GM18867 (cell line): Measurements from ENCODE around the gene CYP11A1.

Experiments used
- ATAC-seq: cut with Tn5 transposase; IDR thresholded peaks from one replicate; pipeline ENCODE4 v1.9.1; 2021; ENCODE audit warnings: mild to moderate bottlenecking, moderate library complexity; ENCODE audit not compliant: unreplicated experiment

The CYP11A1 gene

DNA sequence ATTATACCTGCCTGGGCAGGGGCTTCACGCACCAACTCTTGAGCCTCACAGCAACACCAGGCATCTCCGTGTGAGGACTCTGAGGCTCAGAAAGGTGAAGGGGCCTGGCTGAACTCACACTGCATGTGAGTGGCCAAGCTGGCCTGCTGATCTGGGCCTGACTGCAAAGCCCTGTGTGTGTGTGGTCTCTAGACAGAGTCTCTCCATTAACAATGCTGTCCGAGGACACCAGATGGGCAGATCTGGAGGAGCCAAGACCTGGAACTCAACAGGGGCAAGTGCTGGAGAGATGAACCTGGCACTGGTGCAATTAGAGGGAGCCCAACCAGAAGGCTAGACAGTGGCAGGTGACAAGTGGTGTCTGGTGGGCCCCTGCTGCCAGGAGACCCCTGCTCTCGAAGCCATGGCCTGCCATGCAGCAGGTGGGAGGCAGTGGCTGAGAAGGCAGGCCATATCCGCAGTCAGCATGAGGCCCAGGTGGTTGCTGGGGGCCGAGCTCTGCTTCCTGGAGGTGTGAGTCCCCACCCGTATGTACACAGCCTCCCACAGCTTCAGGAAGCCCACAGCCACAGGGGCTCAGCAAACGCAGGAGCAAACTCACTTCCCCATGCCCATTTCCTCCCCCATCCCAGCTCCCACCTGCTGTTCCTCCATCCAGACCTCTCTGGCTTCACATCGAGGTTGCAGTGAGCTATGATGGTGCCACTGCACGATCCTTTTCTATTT lies 39.0 kb downstream of the CYP11A1 start:
- no peak for ATAC-seq

DNA sequence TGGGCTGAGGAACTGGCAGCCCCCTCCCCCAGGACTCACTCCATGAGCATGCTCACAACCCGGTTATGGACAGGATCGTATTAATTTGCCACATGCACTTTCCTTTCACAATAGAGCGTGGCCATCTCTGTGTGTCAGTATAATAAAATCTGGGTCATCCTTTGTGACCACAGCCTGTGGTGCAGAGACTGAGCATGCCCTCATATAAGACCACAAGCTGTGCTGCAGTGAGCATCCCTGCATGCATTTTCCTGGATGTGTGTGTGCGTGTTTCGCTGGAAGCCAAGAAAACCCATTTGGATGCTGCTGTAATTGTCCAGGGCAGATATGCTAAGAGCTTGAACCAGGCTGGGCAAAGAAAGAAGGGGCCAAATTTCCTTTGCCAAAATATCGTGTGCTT lies 39.7 kb downstream of the CYP11A1 start:
- no peak for ATAC-seq

DNA sequence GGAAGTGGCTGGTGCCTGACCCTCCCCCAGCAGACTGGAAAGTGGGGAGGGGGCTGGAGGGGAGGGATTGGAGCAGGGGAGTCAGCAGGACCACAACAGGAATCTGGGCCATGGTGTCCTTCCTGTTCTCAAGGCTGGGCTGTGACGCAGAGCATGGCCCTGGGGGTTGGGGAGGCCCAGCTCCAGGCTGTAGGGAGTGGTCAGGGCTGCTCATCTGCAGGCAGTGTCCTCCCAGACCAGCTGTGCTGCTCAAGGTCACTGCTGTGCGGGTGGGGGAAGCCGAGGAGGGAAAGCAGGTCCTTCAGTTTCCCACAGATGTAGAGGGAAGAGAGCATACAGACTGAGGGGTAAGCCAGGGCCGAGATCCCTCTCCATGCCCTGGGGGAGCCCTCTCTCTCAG lies 40.7 kb downstream of the CYP11A1 start:
- ATAC-seq: no peak

DNA sequence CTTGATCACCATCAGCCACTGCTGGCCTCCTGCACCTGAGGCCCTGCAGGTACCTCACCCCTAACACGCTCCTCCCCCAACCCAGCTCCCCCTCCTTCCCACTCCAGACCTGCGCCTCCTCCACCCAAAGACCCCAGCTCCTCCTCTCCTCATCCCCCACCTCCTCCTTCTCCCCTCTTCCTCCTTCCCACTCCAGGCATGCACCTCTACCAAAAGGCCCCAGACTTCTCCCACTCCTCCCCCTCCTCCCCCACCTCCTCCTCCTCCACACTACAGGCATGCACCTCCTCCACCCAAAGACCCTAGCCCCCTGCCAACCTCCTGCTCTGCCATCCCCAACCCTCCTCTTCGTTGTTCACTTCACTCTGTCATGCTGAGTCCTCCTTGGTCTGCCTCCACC lies 42.7 kb downstream of the CYP11A1 start:
- no peak for ATAC-seq

DNA sequence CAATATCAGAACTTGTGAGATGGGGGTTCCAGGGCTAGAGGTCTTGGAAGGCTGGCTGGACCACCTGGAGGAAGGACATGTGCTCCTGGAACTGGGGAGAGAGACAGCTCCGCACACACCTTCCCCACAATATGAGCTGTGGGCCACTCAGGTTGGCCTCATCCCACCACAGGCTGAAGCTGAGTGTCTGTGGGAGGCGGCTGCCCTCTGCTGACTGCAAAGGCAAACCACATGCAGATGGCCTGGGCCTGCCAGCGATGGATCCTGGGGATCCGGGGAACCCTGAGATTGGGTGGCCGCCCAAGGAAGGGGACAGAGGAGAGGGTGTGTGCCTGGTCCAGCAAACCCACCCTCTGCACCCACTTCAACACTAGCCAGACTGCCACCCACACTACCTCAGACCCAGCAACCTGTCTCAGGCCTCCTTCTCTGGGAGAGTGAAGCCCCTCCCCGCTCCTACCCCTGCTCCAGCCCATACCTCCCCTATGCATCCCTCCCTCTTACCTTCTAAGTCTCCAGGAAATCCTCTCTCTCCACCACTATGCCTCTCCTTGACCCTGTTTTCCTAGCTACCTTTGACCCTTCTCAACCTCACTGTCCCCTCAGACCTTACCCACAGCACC lies 44.8 kb downstream of the CYP11A1 start:
- peak; percentile 47 for ATAC-seq

DNA sequence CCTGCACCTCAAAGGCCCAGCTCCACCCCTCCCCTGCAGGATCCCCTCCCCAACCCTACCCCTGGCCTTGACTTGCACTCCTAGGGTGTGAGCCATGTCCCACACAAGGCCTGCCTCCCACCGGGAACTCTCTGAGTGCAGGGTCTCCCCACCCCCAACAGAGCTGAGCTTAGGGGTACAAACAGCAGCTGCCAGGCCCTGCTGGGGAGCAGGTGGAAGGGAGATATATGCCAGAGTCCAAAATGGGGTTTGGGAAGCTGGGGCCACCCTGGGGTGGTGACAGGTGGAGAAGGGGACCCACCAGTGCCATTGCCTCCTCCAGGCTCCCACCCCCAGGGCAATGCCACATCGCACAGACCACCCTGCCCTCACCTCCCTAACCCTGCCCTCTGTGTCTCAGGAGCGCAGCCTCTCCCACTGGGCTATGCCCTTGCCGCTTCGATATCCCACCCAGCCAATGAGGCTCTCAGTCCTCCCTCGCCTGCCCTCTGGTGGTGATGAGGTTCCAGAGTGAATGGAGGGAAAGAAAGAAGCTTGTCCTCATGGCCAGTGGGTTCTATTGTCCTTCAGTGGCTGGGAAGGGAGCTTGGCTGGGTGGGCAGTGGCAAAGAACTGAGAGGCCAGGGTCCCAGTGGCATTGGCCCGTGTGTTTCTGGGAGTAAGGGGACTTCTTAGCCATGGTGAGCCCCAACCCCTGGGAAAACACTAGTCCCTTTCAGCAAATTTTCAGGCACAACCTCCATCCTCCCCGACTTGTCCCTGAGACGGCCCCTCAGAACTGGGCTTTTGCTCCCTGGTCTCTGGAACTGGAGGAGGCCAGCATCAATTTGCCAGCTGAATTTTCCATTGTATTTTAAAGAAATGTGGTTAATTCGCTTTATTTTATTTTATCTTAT lies 46.8 kb downstream of the CYP11A1 start:
- no peak for ATAC-seq

DNA sequence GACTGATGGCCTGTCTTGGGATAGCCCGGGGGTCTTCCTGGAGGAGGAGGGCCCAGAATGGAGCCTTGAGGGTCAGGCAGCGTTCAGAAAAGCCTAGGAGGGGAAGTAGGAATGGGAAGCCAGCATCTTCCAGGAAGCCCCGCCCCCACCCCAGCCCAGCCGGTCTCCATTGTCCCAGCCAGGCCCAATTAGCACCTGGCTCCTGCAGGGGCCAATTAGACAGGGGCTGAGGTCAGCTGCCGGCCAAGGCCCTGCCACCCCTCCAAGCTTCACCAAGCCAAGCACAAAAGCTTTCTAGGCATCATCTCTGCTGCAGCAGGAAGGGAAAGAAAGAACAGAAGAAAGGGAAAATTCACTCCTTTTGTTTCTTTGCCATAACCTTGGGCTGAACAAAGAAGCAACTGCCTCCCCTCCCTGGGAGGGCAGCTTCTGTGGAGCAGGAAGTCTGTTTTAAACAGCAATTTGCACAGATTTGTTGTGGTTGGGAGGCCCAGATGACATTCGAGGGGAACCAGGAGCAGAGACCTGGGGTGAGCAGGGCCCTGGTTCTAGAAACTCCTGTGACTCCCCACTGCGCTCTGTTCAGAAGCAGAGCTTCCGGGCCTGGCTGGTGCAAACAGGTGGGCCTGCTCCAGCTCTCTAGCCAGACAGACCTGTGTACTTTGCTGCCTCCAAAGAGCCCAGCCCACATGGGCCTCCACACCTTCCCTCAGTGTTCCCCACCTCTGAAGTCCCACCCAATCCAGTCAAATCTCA lies 47.7 kb downstream of the CYP11A1 start:
- no peak for ATAC-seq

DNA sequence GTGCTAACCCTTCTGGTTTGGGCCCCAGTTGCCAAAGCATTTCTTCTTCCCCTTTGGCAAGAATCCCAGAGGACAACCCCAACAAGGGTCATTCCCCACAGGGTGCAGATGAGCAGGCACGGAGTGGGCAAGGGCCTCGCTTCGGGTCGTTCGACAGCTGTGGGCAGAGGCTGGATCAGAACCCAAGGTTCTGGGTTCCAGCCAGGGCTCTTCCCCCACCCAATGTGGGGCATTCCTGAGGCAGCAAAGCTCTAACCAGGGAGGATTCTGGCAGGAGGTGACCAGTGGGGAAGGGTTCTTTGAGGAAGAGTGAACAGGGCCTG lies 48.3 kb downstream of the CYP11A1 start:
- ATAC-seq: no peak

DNA sequence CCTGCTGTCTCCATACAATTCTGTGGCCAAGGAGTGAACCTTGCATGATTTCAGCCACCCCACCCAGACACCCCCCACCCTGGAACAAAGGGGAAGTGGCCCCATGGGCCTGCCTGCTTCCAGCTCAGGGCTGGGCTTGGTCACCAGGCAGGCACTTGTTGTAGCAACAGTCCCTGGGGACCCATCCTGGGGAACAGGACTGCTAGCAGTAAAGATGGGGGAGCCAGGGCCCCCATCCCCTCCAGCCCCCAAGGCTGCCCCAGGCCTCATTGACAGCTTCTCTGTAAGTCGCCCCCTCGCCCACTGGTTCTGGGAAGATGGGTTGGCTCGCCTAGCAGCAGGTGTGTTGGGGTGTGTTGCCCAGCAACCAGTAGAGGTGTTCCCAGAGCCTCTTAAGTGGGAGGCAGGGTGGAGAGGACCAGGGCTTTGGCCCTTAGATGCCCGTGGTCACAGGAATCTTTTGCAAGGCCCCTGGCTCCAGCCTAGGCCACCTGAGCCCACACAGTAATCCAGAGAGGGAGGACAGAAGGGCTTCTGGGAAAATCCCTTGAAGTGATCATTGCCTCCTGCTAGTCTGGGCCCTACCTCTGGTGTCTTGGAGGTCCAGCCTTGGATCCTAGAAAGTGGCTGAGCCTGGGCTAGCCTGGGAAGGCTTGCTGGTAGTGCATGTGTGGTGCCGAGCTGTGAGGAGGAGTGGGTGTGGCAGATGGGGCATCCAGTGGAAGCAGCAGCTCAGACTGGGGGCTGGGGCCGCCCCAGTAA lies 48.9 kb downstream of the CYP11A1 start:
- ATAC-seq: no peak

DNA sequence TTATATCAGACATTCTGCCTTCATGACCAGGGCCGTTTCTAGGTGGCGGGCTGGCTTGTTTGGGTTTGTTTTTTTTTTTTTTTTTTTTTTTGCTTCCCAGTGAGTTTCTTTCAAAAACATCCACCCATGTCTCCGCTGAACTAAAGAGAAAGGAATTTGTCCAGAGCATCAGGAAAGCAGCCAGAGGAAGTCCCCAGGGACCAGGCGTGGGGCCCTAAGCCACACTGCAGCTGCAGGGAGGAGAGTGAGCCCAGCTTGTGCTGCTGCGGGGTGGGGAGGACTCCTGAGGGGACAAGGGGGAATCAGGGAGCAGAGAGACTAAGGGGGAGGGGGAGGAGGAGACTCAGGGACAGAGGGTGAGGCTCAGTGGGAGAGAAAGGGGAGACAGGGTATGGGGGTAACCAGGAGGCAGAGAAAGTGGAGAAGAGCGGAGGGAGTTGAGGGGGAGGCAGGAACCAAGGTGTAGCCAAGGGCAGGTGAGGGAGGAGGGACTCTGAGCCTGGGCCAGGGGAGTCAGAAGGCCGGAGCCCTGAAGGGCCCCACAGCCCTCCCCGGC lies 49.5 kb downstream of the CYP11A1 start:
- no peak for ATAC-seq

DNA sequence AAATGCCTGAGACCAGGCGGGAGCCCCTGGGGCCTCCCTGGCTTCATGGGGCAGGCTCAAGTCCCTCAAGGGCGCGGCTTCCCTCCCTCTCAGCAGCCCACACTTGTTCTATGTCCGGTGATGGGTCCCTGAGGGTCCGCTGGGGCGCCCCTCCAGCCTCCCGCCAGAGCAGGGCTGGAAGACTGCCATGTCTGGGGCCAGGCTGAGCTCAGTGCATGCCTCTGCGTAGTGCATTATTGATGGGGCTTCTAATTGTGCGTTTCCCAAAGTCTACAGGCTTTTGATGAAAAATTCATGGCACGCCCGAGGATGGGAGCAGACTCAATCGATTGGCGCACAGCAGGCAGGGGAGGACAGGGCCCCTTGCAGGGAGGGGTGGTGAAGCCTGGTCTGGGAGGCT lies 51.3 kb downstream of the CYP11A1 start:
- ATAC-seq: no peak

DNA sequence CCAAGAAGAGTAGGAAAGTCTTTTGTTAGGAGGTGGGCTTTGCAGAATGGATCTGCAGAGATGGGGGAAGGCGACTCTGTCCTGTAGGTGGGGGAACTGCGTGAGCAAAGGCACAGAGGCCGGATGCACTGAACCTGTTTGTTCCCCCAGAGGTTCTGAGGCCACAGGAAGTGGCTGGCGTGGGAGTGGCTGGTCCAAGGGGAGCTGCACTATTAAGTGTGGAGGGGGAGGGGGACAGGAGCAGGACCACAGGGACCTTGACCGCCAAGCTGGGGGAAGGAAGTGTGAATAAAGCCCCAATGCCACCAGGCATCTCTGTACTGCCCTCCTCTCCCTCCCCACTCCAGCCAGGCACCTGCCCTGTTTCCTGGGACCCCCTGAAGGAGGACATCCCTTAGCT lies 51.8 kb downstream of the CYP11A1 start:
- ATAC-seq: no peak

DNA sequence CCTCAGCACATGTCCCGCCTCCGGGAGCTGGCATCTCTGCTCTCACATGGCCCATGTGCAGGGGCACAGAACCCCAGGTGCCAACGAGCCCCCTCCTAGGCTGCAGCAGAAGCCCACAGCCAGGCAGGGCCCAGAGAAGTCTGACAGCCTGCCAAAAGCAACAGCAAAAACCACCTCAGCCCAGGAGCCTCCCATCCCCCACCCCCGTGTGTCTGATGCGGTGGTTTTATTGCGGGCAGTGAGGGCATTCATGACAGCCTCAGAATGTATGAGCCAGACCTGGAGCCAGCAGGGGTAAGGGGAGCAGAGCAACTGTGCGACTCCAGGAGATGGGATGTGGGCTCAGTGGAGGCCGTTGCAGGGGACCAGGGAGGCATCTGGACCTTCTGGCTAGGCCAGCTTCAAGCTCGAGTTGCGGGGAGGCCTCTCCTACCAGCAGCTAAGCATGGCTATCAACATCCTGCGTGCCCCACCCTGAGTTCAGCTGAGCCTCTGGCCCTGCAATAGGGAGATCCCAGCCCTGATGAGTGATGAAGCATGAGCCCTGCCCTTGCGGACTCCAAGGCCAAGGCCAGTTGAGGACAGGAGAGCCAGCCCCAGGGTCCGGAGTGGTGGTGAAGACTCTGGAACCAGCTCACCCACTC lies 52.5 kb downstream of the CYP11A1 start:
- no peak for ATAC-seq

DNA sequence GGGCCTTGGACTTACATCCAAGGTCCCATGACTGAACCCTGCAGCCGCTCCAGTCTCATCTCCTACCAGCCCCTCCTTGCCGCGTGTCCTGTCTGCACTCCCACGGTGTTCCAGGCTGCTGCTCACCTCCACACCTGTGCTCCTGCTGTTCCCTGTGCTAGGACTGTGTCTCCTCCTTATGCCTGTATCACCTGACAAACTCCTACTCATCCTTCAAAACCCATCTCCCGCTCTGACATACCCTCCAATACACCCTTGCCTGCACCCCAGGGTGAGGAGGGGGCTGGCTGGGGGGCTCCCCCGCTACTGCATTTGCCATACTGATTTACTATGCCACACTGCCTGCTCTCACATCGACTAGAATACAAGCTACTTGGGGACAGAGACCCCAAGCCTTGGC lies 53.6 kb downstream of the CYP11A1 start:
- ATAC-seq: no peak

DNA sequence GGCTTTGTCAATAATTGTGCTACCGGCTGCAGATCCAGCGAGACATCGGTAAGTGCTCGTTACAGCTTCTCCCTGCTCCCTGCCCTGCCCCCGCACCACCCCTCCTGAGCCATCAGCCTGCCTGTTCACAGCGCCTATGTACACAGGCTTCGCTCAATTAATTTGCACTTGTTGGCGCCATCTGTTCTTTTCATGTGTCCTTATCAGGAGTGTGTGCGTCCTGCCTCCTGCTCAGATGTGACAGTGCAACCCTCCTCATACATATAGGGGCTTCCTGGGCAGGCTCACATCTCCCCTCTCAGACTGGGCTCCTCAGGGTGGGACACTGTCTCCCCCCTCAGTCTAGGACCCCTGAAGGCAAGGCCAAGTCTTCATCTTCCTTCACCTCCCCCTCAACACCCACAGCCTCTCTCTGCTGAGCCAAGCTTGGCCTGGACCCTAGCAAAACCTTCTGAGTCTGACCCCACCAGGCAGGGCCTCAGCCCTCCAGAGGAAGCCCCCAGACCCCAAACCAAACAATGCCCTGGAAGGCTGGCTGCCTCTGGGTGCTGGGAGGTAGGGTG lies 54.9 kb downstream of the CYP11A1 start:
- no peak for ATAC-seq

DNA sequence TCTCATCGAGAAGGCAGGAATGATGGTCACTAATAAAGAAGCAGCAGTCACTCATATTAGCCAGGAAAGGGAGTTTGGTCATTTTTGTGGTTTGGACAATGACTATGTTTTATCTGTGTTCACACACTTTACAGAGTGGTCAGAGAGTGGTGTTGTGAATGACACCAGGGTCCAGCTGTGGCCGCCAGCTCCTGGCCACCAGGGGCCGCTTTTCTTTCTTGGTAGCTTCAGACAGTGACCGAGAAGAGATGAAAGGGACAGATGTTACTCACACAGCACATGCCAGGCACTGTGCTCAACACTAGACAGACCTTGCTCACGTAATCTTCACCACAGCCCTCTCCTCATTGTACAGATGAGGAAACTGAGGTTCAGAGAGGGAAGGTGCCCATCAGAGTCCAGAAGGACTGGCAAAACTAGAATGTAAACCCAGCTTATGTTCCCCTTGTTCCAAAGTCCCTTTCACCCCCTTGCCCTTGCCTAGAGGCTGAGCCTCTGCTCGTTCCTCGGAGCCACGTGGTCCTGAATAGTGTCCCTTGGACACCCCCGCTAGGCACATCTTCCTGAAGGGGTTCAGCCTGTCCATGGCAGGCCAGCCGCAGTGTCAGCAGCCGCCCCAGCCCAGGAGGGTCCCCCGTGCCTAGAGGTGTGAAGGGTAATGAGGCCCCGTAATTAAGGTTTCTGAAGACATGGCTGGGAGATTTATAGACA lies 55.6 kb downstream of the CYP11A1 start:
- ATAC-seq: no peak

DNA sequence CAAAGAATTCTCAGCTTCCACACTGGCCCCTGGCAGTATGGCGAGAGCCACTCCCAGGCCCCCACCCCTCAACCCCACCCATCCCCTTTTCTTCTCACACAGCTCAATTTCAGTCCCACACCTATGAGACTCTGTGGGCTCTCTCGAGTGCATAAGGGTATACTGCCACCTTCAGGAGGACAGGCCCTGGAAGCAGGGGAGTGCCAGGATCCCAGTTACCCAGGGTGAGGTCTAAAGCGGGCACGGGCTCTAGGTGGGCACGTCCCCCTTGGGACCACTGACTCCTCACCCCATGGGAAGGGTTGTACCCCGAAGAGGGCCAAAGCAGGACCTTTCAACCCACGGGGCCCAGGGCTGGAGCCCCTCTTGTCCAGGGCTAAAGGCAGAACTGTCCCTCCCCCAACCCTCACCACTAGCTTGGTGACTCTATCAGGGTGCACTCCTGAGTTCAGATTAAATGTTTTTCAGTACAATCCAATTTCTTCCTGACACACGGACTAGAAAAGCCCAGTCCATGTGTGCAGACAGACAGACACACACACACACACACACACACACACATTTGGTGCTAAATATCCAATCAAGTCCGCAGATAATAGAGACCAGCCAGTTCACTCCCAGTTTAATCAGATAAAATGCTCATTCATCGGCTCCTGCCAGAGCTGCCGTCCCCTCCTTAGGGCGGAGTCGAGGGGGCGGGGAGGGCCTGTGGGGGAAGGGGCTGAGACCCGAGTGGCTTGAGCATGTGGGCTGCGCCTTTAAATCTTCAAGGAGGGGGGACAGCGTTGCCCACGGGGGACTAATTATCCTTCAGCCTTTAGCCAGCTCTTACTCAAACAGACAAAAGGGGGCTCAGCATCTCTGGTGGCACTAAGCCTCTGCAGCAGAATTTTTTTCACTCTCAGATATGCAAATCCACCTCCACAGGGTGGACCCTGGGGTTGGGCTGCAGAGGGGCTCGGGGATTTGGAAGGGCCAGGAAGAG lies 59.3 kb downstream of the CYP11A1 start:
- ATAC-seq: no peak

DNA sequence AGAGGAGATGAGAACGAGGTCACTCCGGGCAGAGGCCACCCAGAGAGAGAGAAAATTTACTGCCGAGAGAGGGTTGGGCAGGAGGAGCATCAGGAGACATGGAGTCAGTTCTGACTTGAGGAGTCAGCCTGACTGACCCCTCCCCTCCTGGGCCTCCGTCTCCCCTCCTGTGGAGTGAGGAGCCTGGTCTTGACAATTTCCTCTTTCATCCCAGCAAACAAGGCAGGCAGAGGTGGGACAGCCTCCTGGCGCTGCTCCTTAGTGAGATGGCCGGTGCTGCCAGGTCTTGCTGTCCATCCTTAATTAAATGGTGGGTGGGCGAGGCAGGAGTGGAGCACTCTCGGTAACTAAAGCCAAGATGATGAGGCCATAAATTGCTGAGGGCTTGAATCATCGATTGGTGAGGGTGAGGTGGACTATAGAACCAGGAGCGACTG lies 60.6 kb downstream of the CYP11A1 start:
- no peak for ATAC-seq
